ENCODE data around the gene LTBP1. TPM values are rescaled to one million over a fixed set of nuclear protein-coding genes. Genes with fewer than 3 reads are reported as not detected.
"Not testable (repeated sequence)": the region's sequence is repeated elsewhere in the genome, so short reads cannot be mapped to it uniquely, and the experiment has no call there.

Gene LTBP1
- total RNA-seq, 1 experiment from 2014 or later: 12.1 TPM

GRCh38 chr2:32960647-32961403, 14.1 kb downstream of the LTBP1 start:
- no peak for DNase-seq (ENCODE audit: low spot score)

DNA sequence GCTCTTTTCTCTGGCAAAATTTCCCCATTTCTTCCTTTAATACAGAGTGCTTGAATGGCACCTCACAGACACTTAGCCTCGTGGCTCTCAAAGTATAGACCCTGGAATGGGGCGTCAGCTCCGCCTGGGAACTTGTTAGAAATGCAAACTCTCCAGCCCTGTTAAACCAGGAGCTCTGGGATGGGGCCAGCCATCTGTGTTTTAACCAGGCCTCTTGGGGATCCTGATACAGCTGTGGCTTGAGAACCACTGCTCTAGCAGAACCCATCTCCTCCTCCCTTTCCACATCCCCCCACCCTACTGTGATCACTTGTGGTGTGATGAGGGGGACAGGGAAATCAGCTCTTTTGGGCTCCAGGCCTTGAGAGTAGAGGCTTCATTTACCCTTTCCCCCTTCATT, 15.9 kb downstream of the LTBP1 start:
- DNase-seq (ENCODE audit: low spot score): no peak

DNA sequence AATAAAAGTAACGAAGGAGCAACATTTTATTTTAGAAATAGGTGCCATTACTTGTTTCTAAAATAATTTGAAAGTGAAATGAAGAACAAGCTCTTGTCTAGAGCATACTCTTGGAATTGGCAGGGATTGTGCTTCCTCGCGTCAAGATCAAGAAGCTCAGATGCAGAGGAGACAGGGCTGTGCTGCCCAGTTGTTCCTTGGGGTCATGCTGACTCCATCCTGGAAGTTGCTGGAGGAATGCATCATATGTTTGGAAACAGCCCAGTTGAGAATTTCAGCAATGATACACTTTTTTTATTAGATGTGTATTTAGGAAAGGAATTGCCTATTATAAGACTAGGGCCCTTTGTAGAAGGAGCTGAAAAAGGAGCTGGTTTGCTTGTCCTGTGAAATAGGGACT, 17.2 kb downstream of the LTBP1 start:
- no peak for DNase-seq (ENCODE audit: low spot score)

DNA sequence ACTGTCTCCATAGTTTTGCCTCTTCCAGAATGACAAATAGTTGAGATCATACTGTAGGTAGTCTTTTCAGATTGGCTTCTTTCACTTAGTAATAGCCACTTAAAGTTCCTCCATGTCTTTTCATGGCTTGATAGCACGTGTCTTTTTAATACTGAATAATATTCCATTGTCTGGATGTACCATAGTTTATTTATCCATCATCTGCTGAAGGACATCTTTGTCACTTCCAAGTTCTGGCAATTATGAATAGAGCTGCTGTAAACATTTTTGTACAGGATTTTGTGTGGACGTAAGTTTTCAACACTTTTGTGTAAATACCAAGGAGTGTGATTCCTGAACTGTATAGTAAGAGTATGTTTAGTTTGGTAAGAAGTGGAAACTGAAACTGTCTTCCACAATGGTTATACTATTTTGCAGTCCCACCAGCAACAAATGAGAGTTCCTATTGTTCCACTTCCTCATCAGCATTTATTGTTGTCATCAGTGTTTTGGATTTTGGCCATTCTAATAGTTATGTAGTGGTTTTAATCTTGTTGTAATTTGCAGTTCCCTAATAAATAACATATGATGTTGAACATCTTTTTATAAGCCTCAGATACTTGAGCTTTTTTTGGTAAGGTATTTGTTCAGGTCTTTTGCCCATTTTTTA, 18.9 kb downstream of the LTBP1 start:
- no peak for DNase-seq (ENCODE audit: low spot score)

- no peak for DNase-seq (ENCODE audit: low spot score)
Measured at GRCh38 chr2:32969444-32970162, 22.9 kb downstream of the LTBP1 start.

DNA sequence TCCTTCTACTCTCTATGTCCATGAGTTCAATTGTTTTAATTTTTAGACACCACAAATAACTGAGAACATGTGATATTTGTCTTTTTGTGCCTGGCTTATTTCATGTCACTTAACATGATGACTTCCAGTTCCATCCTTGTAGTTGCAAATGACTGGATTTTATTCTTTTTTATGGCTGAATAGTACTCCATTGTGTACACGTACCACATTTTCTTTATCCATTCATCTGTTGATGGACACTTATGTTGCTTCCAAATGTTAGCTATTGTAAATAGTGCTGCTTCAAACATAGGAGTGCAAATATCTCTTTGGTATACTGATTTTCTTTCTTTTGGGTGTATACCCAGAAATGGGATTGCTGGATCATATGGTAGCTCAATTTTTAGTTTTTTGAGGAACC, 27.0 kb downstream of the LTBP1 start:
- DNase-seq (ENCODE audit: low spot score): not testable (repeated sequence)

DNA sequence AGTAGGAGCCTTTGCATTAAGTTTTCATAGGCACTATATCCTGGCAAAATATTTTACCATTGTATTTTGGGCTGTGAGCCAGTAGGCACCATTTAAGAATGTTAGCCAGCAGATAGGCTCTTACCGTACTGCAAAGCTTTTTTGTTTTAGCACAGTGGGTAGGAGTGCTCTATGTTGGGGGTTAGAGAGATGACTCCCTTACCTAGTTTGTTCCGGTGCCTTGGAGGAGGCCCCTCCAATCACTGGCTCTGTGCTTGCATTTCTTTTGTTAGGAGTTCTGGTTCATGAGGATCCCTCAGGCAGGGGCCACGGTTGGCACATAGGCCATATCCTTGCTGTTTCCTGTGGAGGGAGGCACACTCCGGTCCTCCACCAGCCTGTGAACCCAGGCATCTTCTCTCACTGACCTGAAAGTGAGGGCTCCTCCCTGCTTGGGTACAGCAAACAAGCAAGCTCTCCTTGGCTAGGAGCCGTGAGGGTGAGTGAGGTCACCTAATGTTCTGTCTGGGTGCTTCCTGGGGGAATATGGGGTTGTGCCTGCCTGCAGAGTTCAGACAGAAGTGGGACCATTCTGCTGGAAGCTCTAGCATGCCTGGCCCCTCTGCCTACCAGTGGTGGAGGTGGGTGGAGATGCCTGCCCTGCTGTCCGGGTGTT, 29.8 kb downstream of the LTBP1 start:
- no peak for DNase-seq (ENCODE audit: low spot score)

GRCh38 chr2:32977228-32977758, 30.5 kb downstream of the LTBP1 start:
- DNase-seq (ENCODE audit: low spot score): peak; percentile 39

- DNase-seq (ENCODE audit: low spot score): no peak
Measured at GRCh38 chr2:32981612-32982011, 34.9 kb downstream of the LTBP1 start.

- DNase-seq (ENCODE audit: low spot score): not testable (repeated sequence)
Measured at GRCh38 chr2:32983193-32983924, 36.6 kb downstream of the LTBP1 start.

- no peak for DNase-seq (ENCODE audit: low spot score)
Measured at GRCh38 chr2:32986480-32986879, 39.7 kb downstream of the LTBP1 start.

DNA sequence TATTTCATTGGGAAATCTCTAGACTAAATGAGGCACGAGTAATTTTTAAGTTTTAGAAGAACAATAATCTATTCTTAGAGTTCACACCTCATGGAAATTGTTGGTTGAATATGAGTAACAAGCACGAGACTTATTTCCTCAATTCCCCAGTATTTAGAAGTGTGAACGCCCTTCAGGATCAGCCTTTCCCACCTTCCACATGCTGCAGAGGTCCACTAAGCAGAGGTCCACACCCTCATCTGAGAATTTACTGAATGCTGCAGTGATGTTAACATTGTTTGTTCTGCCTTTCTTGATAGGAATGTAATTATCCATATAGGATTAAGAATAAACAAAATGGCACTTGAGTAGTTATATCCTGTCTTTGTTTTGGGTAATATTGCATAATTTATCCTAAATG, 41.8 kb downstream of the LTBP1 start:
- DNase-seq (ENCODE audit: low spot score): no peak

DNA sequence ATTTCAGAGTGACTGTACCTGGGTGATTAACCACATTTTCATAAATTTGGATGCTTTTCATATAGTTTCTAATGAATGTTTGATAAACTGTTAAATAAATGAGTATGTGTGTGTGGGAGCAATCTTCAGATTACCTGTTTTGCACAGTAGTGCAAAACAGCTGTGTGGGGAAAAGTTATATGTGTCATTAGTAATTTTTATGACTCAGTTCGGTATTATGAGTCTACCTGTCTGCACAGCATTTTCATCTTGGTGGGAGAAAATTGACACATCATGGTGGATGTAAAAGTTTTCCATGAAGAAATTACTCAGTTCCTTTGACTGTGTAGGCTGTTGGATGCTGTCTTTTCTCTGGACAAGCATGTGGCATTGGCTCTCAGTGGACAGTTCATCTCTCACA, 43.8 kb downstream of the LTBP1 start:
- DNase-seq (ENCODE audit: low spot score): no peak

DNA sequence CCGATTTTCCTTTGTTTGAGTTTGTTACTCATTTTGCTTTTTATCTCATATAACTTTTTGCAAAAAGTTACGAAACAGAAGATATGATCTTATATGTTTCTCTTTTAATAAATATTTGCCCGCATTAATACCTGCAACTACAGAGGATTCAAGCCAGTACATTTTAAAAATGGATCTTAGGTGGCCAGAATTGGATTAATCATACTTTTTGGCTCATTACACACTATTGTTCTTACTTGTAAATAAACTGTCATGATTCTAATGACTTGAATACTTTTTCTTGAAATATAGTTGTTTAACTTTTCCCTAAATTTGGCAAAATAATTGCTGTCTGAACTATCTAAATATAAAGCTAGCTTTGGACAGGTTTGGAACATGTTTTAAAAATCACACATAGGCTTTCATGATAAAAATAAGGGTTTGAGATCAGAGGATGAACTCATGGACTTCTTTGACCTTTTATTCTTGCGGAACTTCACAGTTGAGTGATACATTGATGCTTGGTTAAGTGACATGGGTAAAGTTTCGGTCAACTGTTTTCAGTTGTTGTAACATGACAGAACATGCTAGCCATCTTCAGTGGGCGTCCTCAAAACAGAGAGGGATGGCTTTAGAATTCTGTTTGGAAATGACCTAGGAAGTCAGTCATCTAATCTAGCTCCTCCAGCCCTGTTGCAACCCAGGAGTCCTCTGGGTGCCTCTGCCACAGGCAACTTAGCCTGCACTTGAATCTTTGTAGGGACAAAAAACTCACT, 44.5 kb downstream of the LTBP1 start:
- no peak for DNase-seq (ENCODE audit: low spot score)

GRCh38 chr2:32993005-32993539, 46.3 kb downstream of the LTBP1 start:
- DNase-seq (ENCODE audit: low spot score): no peak

DNA sequence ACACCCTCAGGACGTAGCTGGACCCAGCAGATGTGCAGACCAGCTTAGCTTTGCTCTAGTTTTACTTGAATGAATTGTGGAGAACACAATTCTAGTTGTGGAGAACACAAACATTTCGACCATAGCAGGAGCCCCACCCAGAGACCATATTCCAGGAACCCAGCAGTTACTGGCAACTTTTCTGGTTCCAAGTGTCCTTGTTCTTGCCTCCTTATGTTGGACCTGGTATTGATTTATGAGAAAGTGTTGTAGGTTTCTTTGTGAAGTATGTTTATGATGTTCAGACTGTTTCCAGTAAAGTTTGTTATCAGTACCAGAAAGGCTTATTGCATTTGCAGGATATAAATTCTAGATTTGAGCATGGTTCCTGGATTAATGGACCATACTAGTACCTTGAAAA, 51.0 kb downstream of the LTBP1 start:
- no peak for DNase-seq (ENCODE audit: low spot score)

DNA sequence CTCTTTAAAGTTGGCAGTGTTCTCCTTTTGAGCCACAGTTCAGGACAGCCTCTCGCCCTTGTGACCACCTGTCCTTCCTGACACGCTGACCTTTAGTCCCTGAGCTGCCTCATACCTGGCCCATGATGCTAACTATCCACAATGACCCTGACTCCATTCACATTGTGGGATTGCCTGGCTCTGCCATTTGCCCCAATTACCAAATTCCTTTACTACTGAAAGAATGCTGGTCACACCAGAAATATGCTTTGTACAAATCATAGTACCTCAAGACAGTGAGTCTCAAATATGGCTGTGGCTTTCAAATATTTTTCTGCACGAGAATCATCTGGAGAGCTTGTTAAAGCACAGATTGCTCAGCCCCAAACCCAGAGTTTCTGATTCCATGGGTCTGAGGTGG, 54.2 kb downstream of the LTBP1 start:
- peak; percentile 11 for DNase-seq (ENCODE audit: low spot score)

- no peak for DNase-seq (ENCODE audit: low spot score)
Measured at GRCh38 chr2:33001823-33002222, 55.1 kb downstream of the LTBP1 start.

- DNase-seq (ENCODE audit: low spot score): no peak
Measured at GRCh38 chr2:33002863-33003262, 56.1 kb downstream of the LTBP1 start.

DNA sequence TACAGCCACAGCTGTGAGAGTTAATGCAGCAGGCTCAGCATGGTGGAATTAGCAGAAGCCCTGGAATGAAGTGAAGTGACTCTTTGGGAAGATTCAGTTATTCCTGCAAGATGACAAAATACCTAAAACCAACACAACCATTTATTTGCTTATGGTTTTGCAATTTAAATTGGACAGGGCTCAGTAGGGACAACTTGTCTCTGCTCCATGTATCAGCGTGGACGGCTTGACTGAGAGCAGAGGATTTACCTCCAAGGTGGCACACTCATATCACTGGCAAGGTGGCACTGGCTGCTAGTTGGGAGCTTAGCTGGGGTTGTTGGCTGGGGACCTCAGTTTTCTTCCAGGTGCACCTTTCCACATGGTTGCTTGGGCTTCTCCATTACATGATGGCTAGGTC, 58.3 kb downstream of the LTBP1 start:
- DNase-seq (ENCODE audit: low spot score): no peak

All from A172 (cell line).